Natural killer cell treated with Interleukin-12 subunit alpha and Interleukin-12 subunit beta and Interleukin-15 and Interleukin-18, amount 100 ng/mL, for 72 hours (primary cell): ENCODE measurements around the gene LMAN2L. TPM values are rescaled to one million over a fixed set of nuclear protein-coding genes. Genes with fewer than 3 reads are reported as not detected.

Experiments used
- ATAC-seq, 2 donors: fragments of 150-1000 bp; cut with Tn5 transposase in 1 of 2; sonication (Bioruptor Pico), chemical (Tn5 transposase) in 1 of 2; 2 replicates each; pipeline ENCODE4 v1.10.0; 2021
- DNase-seq: peaks from one replicate; pipeline ENCODE4 v3.0.0; 2022; ENCODE audit warnings: low spot score
- H3K27ac Mint-ChIP-seq, 2 donors: 1 replicate in 1 of 2; 2 replicates in 1 of 2; pipeline ENCODE4 v1.8.0; 2022; ENCODE audit warnings: mixed read lengths in 2 of 2, mild to moderate bottlenecking in 1 of 2, moderate library complexity in 1 of 2
- H3K27me3 Mint-ChIP-seq, 2 donors: 1 replicate in 1 of 2; 2 replicates in 1 of 2; pipeline ENCODE4 v1.8.0; 2022; ENCODE audit warnings: mixed read lengths in 2 of 2
- H3K36me3 Mint-ChIP-seq: one replicate; pipeline ENCODE4 v1.8.0; 2022; ENCODE audit warnings: mixed read lengths
- H3K4me1 Mint-ChIP-seq, 2 donors: 1 replicate in 1 of 2; 2 replicates in 1 of 2; pipeline ENCODE4 v1.8.0; 2022; ENCODE audit warnings: low read depth in 2 of 2, mixed read lengths in 2 of 2, mild to moderate bottlenecking in 1 of 2
- H3K4me3 Mint-ChIP-seq: one replicate; pipeline ENCODE4 v1.8.0; 2022; ENCODE audit warnings: mixed read lengths
- H3K9me3 Mint-ChIP-seq: 2 replicates; pipeline ENCODE4 v1.8.0; 2022; ENCODE audit warnings: mixed read lengths
- total RNA-seq, 2 donors: library from RNA; stranded (reverse); gene quantifications; one replicate each; pipeline ENCODE4 v1.2.3, GENCODE V29; 2022

The LMAN2L gene
- total RNA-seq, 2 donors from 2014 or later, result 7.5 to 8.3 TPM

DNA sequence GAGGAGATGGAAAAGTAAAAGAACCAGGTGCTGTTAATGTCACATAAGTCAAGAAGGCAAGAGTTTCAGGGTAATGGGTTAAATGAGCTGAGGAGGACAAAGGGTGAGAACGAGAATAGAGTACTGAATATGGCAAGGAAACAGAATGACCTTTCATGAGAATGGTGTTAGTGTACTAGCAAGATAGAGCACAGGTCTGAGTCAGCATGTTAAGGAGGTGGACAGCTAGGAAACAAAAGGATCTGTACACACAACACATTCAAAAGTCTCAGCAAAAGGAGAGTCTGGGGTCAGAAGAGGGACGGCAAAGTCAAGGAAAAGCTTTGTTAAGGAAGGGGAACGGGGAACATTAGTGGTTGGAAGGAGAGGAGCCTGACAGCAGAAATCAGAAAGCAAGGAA lies 28.9 kb downstream of the LMAN2L start:
- Mint-ChIP-seq H3K4me3 (no peak overlapping the region), H3K27me3 (no peaks in the 10 kb centered on the region), H3K36me3 (peaks cover 7% of the 10 kb centered on the region), H3K4me1 (no peaks in the 10 kb centered on the region), H3K9me3 (no peaks in the 10 kb centered on the region), H3K27ac (no peak overlapping the region)
- no peak for DNase-seq
- no peak for ATAC-seq

GRCh38 chr2:96703021-96703751 lies 36.7 kb downstream of the LMAN2L start:
- Mint-ChIP-seq H3K4me1 (no peaks in the 10 kb centered on the region), H3K4me3 (no peak overlapping the region), H3K27ac (no peak overlapping the region), H3K9me3 (no peaks in the 10 kb centered on the region), H3K36me3 (no peaks in the 10 kb centered on the region), H3K27me3 (no peaks in the 10 kb centered on the region)
- ATAC-seq (no peak), DNase-seq (no peak)

DNA sequence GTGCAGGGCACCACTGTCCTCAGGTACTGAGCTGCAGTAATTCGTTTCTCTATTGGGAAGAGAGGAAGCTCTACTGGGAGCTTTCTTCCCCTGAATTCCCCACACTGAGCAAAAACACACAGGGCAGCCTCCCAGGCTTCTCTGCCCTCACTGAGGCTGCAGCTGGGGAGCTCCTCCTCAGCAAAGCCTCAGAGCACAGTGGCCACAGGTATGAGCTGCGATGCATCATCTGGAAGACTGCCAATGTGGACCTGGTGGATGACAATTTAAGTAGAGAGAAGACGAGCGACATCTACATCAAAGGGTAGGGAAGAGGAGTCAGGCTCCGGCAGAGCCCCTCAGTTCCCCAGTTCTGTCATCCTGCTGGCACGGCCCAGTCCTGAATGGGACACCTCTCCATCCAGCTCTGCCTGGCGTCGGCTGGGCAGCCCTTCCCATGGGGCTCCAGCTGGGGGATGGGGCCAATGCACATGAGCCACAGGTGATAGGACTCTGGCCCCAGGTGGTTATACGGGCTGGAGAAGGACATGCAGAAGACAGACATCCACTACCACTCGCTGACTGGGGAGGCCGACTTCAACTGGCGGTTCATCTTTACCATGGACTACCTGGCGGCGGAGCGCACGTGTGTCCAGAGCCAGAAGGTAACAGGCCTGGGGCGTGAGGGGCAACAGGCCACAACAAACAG lies 37.6 kb downstream of the LMAN2L start:
- no peaks in the 10 kb centered on the region for H3K36me3 Mint-ChIP-seq
- ATAC-seq (peak in 1 of 2 donors; percentile 20), DNase-seq (no peak)
- no peak overlapping the region for H3K4me3 Mint-ChIP-seq
- no peak overlapping the region for H3K27ac Mint-ChIP-seq
- H3K27me3 Mint-ChIP-seq, result no peaks in the 10 kb centered on the region
- H3K9me3 Mint-ChIP-seq, result no peaks in the 10 kb centered on the region
- no peaks in the 10 kb centered on the region for H3K4me1 Mint-ChIP-seq

DNA sequence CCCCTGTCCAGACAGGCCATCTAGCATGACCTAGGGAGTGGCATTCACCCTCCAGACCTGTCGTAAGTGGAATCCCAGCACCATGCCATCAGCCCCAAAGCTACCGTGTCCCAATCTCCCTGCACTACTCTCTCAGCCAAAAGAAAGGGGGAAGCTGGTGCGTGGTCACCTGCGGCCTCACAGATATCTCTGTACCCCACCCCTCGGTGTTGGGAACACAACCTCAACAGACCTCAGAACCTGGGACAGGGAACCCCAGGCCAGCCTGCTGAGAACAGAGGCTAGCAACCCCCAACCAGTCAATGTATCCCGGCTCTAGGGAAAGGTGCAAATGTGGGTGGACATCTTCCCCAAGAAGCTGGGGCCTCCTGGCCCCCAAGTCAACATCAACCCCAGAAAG lies 38.2 kb downstream of the LMAN2L start:
- no peaks in the 10 kb centered on the region for H3K9me3 Mint-ChIP-seq
- no peak overlapping the region for H3K4me3 Mint-ChIP-seq

GRCh38 chr2:96700086-96700485 lies 39.8 kb downstream of the LMAN2L start:
- Mint-ChIP-seq H3K27me3 (no peaks in the 10 kb centered on the region), H3K36me3 (no peaks in the 10 kb centered on the region), H3K9me3 (no peaks in the 10 kb centered on the region), H3K27ac (no peak overlapping the region), H3K4me3 (no peak overlapping the region), H3K4me1 (no peaks in the 10 kb centered on the region)
- ATAC-seq (peak in 1 of 2 donors; percentile 8), DNase-seq (no peak)

More for the DNA sequence above, 38.2 kb downstream of the LMAN2L start:
- Mint-ChIP-seq H3K36me3 (no peaks in the 10 kb centered on the region), H3K4me1 (no peaks in the 10 kb centered on the region), H3K27me3 (no peaks in the 10 kb centered on the region), H3K27ac (no peak overlapping the region)
- DNase-seq (no peak), ATAC-seq (no peak)

- no peaks in the 10 kb centered on the region for H3K27me3 Mint-ChIP-seq
- H3K9me3 Mint-ChIP-seq, result no peaks in the 10 kb centered on the region
- no peaks in the 10 kb centered on the region for H3K36me3 Mint-ChIP-seq
- ATAC-seq, result no peak
- H3K4me3 Mint-ChIP-seq, result no peak overlapping the region
- H3K4me1 Mint-ChIP-seq, result no peaks in the 10 kb centered on the region
- H3K27ac Mint-ChIP-seq, result no peak overlapping the region
- no peak for DNase-seq
Observed at GRCh38 chr2:96699621-96700020, 40.2 kb downstream of the LMAN2L start.

GRCh38 chr2:96699021-96699420 lies 40.8 kb downstream of the LMAN2L start:
- H3K36me3 Mint-ChIP-seq, result no peaks in the 10 kb centered on the region
- H3K4me1 Mint-ChIP-seq, result no peaks in the 10 kb centered on the region
- H3K4me3 Mint-ChIP-seq, result no peak overlapping the region
- peak; percentile 28 for DNase-seq
- ATAC-seq, result no peak
- H3K9me3 Mint-ChIP-seq, result no peaks in the 10 kb centered on the region
- H3K27me3 Mint-ChIP-seq, result no peaks in the 10 kb centered on the region
- no peak overlapping the region for H3K27ac Mint-ChIP-seq

DNA sequence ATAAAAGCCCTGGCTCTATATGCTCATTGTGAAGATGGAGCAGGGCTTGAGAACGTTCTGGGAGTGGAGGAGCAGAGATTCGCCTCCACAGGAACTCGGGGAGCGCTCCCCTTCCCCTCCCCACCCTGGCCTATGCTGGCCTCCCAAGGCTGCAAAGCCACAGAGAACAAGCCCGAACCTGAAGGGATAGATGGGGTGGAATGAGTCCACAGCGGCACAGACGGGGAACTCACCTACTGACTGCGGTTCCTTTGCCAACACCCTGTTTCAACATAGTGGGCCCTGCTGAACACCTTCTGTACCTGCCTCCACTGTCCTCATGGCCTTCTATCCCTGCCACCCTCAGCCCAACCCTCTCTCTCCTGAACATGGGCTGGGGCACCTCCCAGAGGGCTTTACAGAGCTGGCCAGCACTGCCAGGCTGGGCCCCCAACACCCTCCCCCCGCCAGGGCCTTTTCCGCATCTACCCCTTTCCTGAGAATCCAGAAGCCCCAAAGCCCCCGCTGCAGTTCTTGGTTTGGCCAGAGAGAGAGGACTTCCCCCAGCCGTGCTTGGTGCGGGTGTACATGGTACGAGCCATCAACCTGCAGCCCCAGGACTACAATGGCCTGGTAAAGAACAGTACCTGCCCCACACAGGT lies 41.5 kb downstream of the LMAN2L start:
- no peak for DNase-seq

DNA sequence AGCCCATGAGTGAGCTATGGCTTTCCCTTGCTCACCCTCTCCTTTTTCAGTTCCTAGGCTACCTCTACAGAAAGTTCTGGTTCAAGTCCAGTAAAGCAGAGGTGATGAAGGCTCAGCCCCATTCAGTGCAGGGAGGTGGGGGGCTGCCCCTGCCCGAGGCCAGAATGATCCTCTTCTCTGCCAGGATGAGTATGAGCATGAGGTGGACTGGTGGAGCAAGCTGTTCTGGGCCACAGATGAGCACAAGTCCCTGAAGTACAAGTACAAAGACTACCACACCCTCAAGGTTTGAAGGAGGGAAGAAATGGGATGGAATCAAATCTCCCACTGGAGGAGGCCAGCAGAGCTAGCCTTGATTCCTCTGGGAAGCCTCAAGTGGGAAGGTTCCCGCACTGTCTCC lies 42.4 kb downstream of the LMAN2L start:
- Mint-ChIP-seq H3K27me3 (no peaks in the 10 kb centered on the region), H3K9me3 (no peaks in the 10 kb centered on the region)

More for the DNA sequence above, 41.5 kb downstream of the LMAN2L start:
- H3K27me3 Mint-ChIP-seq, result no peaks in the 10 kb centered on the region
- no peaks in the 10 kb centered on the region for H3K4me1 Mint-ChIP-seq
- no peak for ATAC-seq
- H3K27ac Mint-ChIP-seq, result no peak overlapping the region
- H3K4me3 Mint-ChIP-seq, result no peak overlapping the region
- H3K36me3 Mint-ChIP-seq, result no peaks in the 10 kb centered on the region
- H3K9me3 Mint-ChIP-seq, result no peaks in the 10 kb centered on the region

GRCh38 chr2:96695602-96696001 lies 44.3 kb downstream of the LMAN2L start:
- no peaks in the 10 kb centered on the region for H3K9me3 Mint-ChIP-seq
- H3K27me3 Mint-ChIP-seq, result no peaks in the 10 kb centered on the region
- no peaks in the 10 kb centered on the region for H3K36me3 Mint-ChIP-seq

More for the DNA sequence above, 42.4 kb downstream of the LMAN2L start:
- Mint-ChIP-seq H3K4me3 (no peak overlapping the region), H3K4me1 (no peaks in the 10 kb centered on the region), H3K27ac (no peak overlapping the region), H3K36me3 (no peaks in the 10 kb centered on the region)
- no peak for ATAC-seq
- DNase-seq, result no peak

GRCh38 chr2:96694816-96695455 lies 44.9 kb downstream of the LMAN2L start:
- no peaks in the 10 kb centered on the region for H3K27me3 Mint-ChIP-seq
- no peak overlapping the region for H3K4me3 Mint-ChIP-seq
- H3K9me3 Mint-ChIP-seq, result no peaks in the 10 kb centered on the region
- no peak overlapping the region for H3K27ac Mint-ChIP-seq
- ATAC-seq (no peak), DNase-seq (no peak)
- H3K36me3 Mint-ChIP-seq, result no peaks in the 10 kb centered on the region
- no peaks in the 10 kb centered on the region for H3K4me1 Mint-ChIP-seq

More at GRCh38 chr2:96695602-96696001, 44.3 kb downstream of the LMAN2L start:
- H3K4me1 Mint-ChIP-seq, result no peaks in the 10 kb centered on the region
- H3K27ac Mint-ChIP-seq, result no peak overlapping the region
- ATAC-seq (no peak), DNase-seq (no peak)
- H3K4me3 Mint-ChIP-seq, result no peak overlapping the region

- DNase-seq (no peak), ATAC-seq (no peak)
- Mint-ChIP-seq H3K4me1 (no peaks in the 10 kb centered on the region), H3K27me3 (no peaks in the 10 kb centered on the region), H3K27ac (no peak overlapping the region), H3K9me3 (no peaks in the 10 kb centered on the region), H3K36me3 (no peaks in the 10 kb centered on the region), H3K4me3 (no peak overlapping the region)
Observed at GRCh38 chr2:96694279-96694678, 45.6 kb downstream of the LMAN2L start.

DNA sequence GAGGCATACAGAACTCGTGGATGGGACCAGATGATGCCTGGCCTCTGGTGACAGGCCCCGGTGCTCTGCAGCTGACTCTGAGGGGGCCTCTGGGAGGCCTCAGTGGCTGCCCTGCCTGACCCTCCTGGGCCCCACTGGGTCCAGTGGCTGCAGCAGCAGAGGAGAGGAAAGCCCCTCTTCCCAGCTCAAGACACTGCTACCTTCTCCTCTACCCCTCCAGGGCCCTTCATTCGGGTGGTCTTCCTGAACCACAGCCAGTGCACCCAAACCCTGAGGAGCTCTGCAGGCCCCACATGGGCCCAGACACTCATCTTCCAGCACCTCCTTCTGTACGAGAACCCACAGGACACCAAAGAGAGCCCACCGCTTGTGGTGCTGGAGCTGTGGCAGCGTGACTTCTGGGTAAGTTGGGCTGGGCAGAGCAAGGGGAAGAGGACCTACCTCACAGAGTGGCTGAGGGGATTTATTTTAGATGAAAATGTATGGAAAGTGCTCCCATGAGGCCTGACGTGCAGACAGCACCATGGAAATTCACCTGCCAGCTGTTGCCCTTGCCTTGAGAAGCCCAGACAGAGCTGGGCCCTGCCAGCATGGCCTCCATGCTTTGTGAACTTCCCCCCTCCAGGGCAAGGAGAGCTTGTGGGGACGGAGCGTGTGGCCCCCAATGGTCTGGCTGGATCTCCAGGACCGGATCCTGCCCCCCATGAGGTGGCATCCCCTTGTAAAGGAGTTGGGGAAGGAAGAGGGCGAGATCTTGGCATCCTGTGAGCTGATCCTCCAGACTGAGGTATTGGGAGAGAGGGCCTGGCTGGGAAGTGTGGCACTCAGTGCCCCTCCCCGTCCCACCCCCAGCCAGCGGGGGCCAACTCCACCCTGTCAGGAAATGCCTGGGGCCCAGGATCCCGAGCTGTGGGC lies 46.3 kb downstream of the LMAN2L start:
- no peaks in the 10 kb centered on the region for H3K4me1 Mint-ChIP-seq
- no peaks in the 10 kb centered on the region for H3K27me3 Mint-ChIP-seq
- no peaks in the 10 kb centered on the region for H3K9me3 Mint-ChIP-seq
- DNase-seq, result no peak
- no peak overlapping the region for H3K4me3 Mint-ChIP-seq
- ATAC-seq, result no peak
- no peaks in the 10 kb centered on the region for H3K36me3 Mint-ChIP-seq
- no peak overlapping the region for H3K27ac Mint-ChIP-seq
